Panc1 (cell line): ENCODE data around the gene TMUB1. TPM values are rescaled to one million over a fixed set of nuclear protein-coding genes. Genes with fewer than 3 reads are reported as not detected.

Source experiments
- ATAC-seq: fragments of 200-7000 bp; cut with Tn5 transposase; 2 replicates; pipeline ENCODE4 v1.9.1; 2020; ENCODE audit warnings: mild to moderate bottlenecking, moderate library complexity
- BruUV-seq: library from RNA; stranded (reverse); fragments of 400-500 nt; replicated peaks from 2 replicates; lab custom pipeline; 2021; lab: Mats Ljungman, UMichigan
- CTCF ChIA-PET: fragments of 300-600 bp; sonication (Branson Sonifier 250); formaldehyde crosslinking; loops from one replicate; lab custom pipeline; 2022; ENCODE audit warnings: antibody characterized with exemption; lab: Charles Lee
- POLR2A ChIA-PET: fragments of 300-600 bp; sonication (Branson Sonifier 250); formaldehyde crosslinking; loops from one replicate; lab custom pipeline; 2022; ENCODE audit warnings: antibody characterized with exemption; lab: Charles Lee
- DNase-seq: peaks from one replicate; pipeline ENCODE4 v3.0.0-alpha.2; 2010; ENCODE audit warnings: low read depth, low spot score
- H3K27ac ChIP-seq: 2 replicates; pipeline ENCODE4 v1.5.1; 2011; ENCODE audit warnings: mild to moderate bottlenecking, low read length, inconsistent platforms
- H3K27me3 ChIP-seq: fragments of 200-500 bp; sonication (Bioruptor generic); 2 replicates; pipeline ENCODE4 v1.6.0; 2014; ENCODE audit warnings: low read length, inconsistent platforms; ENCODE audit not compliant: control insufficient read depth, insufficient read depth
- H3K36me3 ChIP-seq: fragments of 200-500 bp; sonication (Bioruptor generic); 2 replicates; pipeline ENCODE4 v1.5.1; 2014; ENCODE audit warnings: inconsistent platforms, mild to moderate bottlenecking, low read length, moderate library complexity; ENCODE audit not compliant: control insufficient read depth, insufficient read depth
- H3K4me1 ChIP-seq: 2 replicates; pipeline ENCODE4 v1.5.1; 2011; ENCODE audit warnings: inconsistent platforms, mild to moderate bottlenecking, low read length, moderate library complexity; ENCODE audit not compliant: control insufficient read depth, insufficient read depth
- H3K4me3 ChIP-seq, 2 experiments: 2 replicates each; pipeline ENCODE4 v1.5.1; 2011 to 2012; ENCODE audit warnings: low read depth in 2 of 2, low read length in 2 of 2, mild to moderate bottlenecking in 2 of 2, inconsistent platforms in 1 of 2, moderate library complexity in 1 of 2
- H3K9me3 ChIP-seq: fragments of 200-500 bp; sonication (Bioruptor generic); 2 replicates; pipeline ENCODE4 v1.5.1; 2014; ENCODE audit warnings: low read depth, mild to moderate bottlenecking, inconsistent platforms, low read length, moderate library complexity; ENCODE audit not compliant: control insufficient read depth, insufficient read depth
- POLR2AphosphoS5 ChIP-seq: IDR thresholded peaks from 2 replicates; pipeline ENCODE4 v1.6.1; 2012; ENCODE audit warnings: mild to moderate bottlenecking, low read depth, low read length, moderate library complexity
- SIN3A ChIP-seq: IDR thresholded peaks from 2 replicates; pipeline ENCODE4 v1.6.1; 2012; ENCODE audit warnings: low read depth, mild to moderate bottlenecking, low read length, moderate library complexity, borderline replicate concordance; ENCODE audit not compliant: insufficient read depth
- TCF7L2 ChIP-seq: IDR thresholded peaks from 2 replicates; pipeline ENCODE4 v1.6.1; 2011; ENCODE audit warnings: mild to moderate bottlenecking, low read depth, low read length, inconsistent platforms
- in situ Hi-C: cut with HindIII; loops from 2 replicates; pipeline ENCODE4 v1.10.0; 2016; ENCODE audit warnings: low sequenced_read_pairs, low pct_unique_long_range_greater_than_20kb
- intact Hi-C: fragments of 100-400 bp; cut with micrococcal nuclease; formaldehyde crosslinking; loops from one replicate; pipeline ENCODE4 v1.10.0; 2022; ENCODE audit not compliant: unreplicated experiment
- total RNA-seq: library from RNA; stranded (reverse); gene quantifications from one replicate; pipeline ENCODE4 v1.2.1, GENCODE V29; 2021; ENCODE audit not compliant: unreplicated experiment
- TF ChIP-seq, protein P1 (sequence below), 2 experiments: IDR thresholded peaks; 2 replicates each; pipeline ENCODE4 v1.6.1; 2011 to 2012; ENCODE audit warnings: low read depth in 2 of 2, control low read depth in 1 of 2, low read length in 1 of 2, mild to moderate bottlenecking in 1 of 2, moderate library complexity in 1 of 2; ENCODE audit not compliant: insufficient read depth in 1 of 2
- TF ChIP-seq, protein P2 (sequence below): fragments of 450-650 bp; IDR thresholded peaks from 2 replicates; pipeline ENCODE4 v1.5.1; 2017; ENCODE audit warnings: mild to moderate bottlenecking

Gene TMUB1
- total RNA-seq, 1 experiment from 2014 or later, result 112 TPM

DNA sequence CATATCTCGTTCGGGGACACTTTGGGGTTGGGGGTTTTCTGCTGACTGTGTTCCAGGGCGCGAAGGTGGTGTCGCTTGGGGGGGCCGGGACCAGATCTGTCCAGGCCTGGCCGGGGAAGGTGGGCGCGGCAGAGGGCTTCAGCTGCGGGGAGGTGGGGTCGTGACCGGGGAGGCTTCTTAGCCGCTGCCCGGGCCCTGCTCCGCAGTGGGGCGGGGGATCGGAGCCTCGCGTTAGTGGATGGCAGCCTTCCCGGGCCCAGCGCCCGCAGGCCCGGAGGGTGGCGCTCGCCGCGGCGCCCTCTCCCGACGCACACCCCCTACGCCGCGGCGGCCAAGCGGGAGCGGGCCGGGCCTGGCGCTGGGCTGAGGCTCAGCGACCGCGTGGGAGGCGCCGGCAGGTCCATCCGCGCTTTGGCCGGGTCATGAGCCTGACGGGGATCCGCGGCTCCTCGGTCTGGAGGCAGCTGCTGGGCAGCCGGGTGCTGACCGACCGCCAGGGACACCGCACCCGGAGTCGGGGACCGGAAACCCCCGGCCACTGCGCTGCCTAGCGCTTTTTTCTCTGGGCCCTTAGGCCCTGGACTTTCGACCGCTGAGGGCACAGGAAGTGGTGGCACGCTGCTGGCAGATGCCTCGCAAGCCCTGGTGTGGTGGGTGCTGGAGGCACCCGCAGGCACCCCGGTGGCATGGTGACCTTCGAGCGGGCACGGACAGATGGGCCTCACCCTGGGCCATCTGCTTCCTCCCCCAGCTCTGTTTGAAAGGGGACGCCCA is 4.1 kb upstream of the TMUB1 start:
- TF ChIP-seq, protein P1, sequence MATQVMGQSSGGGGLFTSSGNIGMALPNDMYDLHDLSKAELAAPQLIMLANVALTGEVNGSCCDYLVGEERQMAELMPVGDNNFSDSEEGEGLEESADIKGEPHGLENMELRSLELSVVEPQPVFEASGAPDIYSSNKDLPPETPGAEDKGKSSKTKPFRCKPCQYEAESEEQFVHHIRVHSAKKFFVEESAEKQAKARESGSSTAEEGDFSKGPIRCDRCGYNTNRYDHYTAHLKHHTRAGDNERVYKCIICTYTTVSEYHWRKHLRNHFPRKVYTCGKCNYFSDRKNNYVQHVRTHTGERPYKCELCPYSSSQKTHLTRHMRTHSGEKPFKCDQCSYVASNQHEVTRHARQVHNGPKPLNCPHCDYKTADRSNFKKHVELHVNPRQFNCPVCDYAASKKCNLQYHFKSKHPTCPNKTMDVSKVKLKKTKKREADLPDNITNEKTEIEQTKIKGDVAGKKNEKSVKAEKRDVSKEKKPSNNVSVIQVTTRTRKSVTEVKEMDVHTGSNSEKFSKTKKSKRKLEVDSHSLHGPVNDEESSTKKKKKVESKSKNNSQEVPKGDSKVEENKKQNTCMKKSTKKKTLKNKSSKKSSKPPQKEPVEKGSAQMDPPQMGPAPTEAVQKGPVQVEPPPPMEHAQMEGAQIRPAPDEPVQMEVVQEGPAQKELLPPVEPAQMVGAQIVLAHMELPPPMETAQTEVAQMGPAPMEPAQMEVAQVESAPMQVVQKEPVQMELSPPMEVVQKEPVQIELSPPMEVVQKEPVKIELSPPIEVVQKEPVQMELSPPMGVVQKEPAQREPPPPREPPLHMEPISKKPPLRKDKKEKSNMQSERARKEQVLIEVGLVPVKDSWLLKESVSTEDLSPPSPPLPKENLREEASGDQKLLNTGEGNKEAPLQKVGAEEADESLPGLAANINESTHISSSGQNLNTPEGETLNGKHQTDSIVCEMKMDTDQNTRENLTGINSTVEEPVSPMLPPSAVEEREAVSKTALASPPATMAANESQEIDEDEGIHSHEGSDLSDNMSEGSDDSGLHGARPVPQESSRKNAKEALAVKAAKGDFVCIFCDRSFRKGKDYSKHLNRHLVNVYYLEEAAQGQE (IDR thresholded peaks at IDR 0.05; ENCODE audit: insufficient read depth in 1 of 2, low read depth in 2 of 2, low read length in 1 of 2), result no peak
- TF ChIP-seq POLR2AphosphoS5 (no peak), TCF7L2 (no peak), SIN3A (peak; percentile 85; the same call in 1 of the 2 replicates)
- TF ChIP-seq, protein P2, sequence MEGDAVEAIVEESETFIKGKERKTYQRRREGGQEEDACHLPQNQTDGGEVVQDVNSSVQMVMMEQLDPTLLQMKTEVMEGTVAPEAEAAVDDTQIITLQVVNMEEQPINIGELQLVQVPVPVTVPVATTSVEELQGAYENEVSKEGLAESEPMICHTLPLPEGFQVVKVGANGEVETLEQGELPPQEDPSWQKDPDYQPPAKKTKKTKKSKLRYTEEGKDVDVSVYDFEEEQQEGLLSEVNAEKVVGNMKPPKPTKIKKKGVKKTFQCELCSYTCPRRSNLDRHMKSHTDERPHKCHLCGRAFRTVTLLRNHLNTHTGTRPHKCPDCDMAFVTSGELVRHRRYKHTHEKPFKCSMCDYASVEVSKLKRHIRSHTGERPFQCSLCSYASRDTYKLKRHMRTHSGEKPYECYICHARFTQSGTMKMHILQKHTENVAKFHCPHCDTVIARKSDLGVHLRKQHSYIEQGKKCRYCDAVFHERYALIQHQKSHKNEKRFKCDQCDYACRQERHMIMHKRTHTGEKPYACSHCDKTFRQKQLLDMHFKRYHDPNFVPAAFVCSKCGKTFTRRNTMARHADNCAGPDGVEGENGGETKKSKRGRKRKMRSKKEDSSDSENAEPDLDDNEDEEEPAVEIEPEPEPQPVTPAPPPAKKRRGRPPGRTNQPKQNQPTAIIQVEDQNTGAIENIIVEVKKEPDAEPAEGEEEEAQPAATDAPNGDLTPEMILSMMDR, result peak; percentile 78
- in situ Hi-C loops, result no loop called here
- intact Hi-C loops, result no loop called here
- DNase-seq (no peak), ATAC-seq (peak; percentile 42)
- Histone ChIP-seq H3K9me3 (no peaks in the 10 kb centered on the region), H3K4me3 (peak overlapping the region; percentile 88 to 93), H3K27me3 (no peaks in the 10 kb centered on the region), H3K4me1 (peaks cover 44% of the 10 kb centered on the region), H3K36me3 (no peaks in the 10 kb centered on the region; the same call in 1 of the 2 replicates), H3K27ac (peak overlapping the region; percentile 77)
- no TSS peak for BruUV-seq
- POLR2A ChIA-PET, result interaction anchor here (0.6 kb wide), 1 partner anchor 57 kb away, joined by 6 read pairs; no protein-coding TSS in a partner anchor
- CTCF ChIA-PET, result interaction anchor here (1.1 kb wide), 1 partner anchor 59 kb away, joined by 3 read pairs; no protein-coding TSS in a partner anchor

DNA sequence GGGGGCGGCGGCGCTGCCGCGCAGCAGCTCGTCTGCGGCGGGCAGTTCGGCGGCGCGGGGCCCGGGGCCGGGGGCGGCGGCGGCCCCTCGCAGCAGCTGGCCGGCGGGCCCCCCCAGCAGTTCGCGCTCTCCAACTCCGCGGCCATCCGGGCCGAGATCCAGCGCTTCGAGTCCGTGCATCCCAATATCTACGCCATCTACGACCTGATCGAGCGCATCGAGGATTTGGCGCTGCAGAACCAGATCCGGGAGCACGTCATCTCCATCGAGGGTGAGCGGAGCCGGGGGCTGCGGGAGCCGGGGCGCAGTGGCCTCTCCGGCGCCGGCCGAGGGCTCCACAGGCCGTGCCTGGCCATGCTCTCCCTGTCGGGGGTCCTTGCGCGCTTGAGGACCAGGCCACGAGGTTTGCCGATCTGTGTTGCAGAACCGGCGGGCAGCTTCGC is 3.5 kb upstream of the TMUB1 start:
- DNase-seq, result no peak
- no peaks in the 10 kb centered on the region for H3K9me3 ChIP-seq
- H3K27ac ChIP-seq, result peak overlapping the region; percentile 77
- no TSS peak for BruUV-seq
- in situ Hi-C loops (no loop called here), intact Hi-C loops (no loop called here)
- no peak for ATAC-seq
- TF ChIP-seq, protein P2, result no peak
- TF ChIP-seq TCF7L2 (no peak), SIN3A (no peak), POLR2AphosphoS5 (no peak)
- TF ChIP-seq, protein P1 (IDR thresholded peaks at IDR 0.05; ENCODE audit: insufficient read depth in 1 of 2, low read depth in 2 of 2, low read length in 1 of 2), result no peak
- H3K4me3 ChIP-seq, result peak overlapping the region; percentile 88 to 93
- H3K27me3 ChIP-seq, result no peaks in the 10 kb centered on the region
- ChIA-PET CTCF (no interaction called here), POLR2A (no interaction called here)
- no peaks in the 10 kb centered on the region; the same call in 1 of the 2 replicates for H3K36me3 ChIP-seq
- H3K4me1 ChIP-seq, result peaks cover 44% of the 10 kb centered on the region
